Mesothelial cell of epicardium (in vitro differentiated cells): ENCODE measurements around the gene TBC1D21. TPM values are rescaled to one million over a fixed set of nuclear protein-coding genes. Genes with fewer than 3 reads are reported as not detected.

Experiments used
- DNase-seq, 2 experiments: peaks; one replicate each; pipeline ENCODE4 v3.0.0; 2021; ENCODE audit warnings: low spot score in 2 of 2; ENCODE audit not compliant: unreplicated experiment in 2 of 2
- H3K27ac Mint-ChIP-seq: 2 replicates; pipeline ENCODE4 v1.8.0; 2021; ENCODE audit warnings: mixed read lengths
- H3K27me3 Mint-ChIP-seq: 2 replicates; pipeline ENCODE4 v1.8.0; 2021; ENCODE audit warnings: low read depth, mixed read lengths
- H3K36me3 Mint-ChIP-seq: 2 replicates; pipeline ENCODE4 v1.8.0; 2021; ENCODE audit warnings: mixed read lengths
- H3K4me1 Mint-ChIP-seq: 2 replicates; pipeline ENCODE4 v1.8.0; 2021; ENCODE audit warnings: mixed read lengths
- H3K4me3 Mint-ChIP-seq: 2 replicates; pipeline ENCODE4 v1.8.0; 2021; ENCODE audit warnings: mild to moderate bottlenecking, moderate library complexity, mixed read lengths
- H3K9me3 Mint-ChIP-seq: 2 replicates; pipeline ENCODE4 v1.8.0; 2021; ENCODE audit warnings: mixed read lengths
- total RNA-seq: library from RNA; stranded (reverse); gene quantifications from 3 replicates; pipeline ENCODE4 v1.2.1, GENCODE V29; 2021
- TF ChIP-seq, protein P1 (sequence below): fragments of 200-600 bp; sonication (generic); IDR thresholded peaks from one replicate; pipeline ENCODE4 v1.5.0; 2021; ENCODE audit warnings: antibody characterized with exemption; ENCODE audit not compliant: unreplicated experiment

Gene TBC1D21
- total RNA-seq, 1 donor from 2014 or later, result not detected

DNA sequence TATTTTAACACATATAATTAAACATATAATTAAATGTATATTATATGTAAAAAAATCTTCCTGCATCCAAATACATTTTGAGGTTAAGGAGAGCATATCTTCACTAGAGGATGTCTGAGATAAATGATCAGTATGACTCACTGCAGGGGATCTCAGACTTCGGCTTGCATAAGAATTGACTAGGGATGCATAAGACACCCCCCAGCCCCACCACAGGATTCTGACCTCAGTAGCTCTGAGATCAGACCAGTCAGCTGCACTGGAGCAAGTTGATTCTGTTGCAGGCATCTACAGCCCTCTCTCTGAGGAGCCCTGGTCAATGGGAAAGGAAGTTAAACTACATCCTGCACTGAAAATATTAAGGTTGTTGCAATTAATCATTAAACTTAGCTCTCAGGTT is 29.0 kb upstream of the TBC1D21 start:
- DNase-seq, result no peak
- H3K4me1 Mint-ChIP-seq, result no peaks in the 10 kb centered on the region
- TF ChIP-seq, protein P1, sequence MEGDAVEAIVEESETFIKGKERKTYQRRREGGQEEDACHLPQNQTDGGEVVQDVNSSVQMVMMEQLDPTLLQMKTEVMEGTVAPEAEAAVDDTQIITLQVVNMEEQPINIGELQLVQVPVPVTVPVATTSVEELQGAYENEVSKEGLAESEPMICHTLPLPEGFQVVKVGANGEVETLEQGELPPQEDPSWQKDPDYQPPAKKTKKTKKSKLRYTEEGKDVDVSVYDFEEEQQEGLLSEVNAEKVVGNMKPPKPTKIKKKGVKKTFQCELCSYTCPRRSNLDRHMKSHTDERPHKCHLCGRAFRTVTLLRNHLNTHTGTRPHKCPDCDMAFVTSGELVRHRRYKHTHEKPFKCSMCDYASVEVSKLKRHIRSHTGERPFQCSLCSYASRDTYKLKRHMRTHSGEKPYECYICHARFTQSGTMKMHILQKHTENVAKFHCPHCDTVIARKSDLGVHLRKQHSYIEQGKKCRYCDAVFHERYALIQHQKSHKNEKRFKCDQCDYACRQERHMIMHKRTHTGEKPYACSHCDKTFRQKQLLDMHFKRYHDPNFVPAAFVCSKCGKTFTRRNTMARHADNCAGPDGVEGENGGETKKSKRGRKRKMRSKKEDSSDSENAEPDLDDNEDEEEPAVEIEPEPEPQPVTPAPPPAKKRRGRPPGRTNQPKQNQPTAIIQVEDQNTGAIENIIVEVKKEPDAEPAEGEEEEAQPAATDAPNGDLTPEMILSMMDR, result no peak
- no peaks in the 10 kb centered on the region for H3K36me3 Mint-ChIP-seq
- no peak overlapping the region for H3K4me3 Mint-ChIP-seq
- no peaks in the 10 kb centered on the region for H3K9me3 Mint-ChIP-seq
- H3K27me3 Mint-ChIP-seq, result peaks cover 52% of the 10 kb centered on the region
- no peak overlapping the region for H3K27ac Mint-ChIP-seq

DNA sequence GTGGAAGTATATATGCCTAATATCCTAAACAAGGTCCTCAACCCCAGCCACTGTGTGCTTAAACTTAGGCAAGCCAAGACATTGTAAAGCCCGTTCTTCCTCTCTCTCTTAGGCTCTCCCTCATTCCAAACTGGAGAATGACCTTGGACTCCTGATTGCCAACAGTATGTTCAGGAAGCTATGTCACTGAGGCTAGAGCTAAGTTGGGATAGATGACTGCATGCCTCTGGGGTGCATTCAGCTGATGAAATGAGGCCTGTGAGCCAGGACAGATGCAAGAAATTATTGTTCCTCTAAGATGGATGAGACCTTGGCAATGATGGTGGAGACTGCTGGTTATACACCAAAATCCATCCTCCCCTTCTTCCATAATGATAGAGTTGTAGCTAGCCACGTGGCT is 27.9 kb upstream of the TBC1D21 start:
- TF ChIP-seq, protein P1, result no peak
- Mint-ChIP-seq H3K4me3 (no peak overlapping the region), H3K36me3 (no peaks in the 10 kb centered on the region), H3K27ac (no peak overlapping the region), H3K4me1 (no peaks in the 10 kb centered on the region), H3K9me3 (no peaks in the 10 kb centered on the region), H3K27me3 (peaks cover 52% of the 10 kb centered on the region)
- no peak for DNase-seq

DNA sequence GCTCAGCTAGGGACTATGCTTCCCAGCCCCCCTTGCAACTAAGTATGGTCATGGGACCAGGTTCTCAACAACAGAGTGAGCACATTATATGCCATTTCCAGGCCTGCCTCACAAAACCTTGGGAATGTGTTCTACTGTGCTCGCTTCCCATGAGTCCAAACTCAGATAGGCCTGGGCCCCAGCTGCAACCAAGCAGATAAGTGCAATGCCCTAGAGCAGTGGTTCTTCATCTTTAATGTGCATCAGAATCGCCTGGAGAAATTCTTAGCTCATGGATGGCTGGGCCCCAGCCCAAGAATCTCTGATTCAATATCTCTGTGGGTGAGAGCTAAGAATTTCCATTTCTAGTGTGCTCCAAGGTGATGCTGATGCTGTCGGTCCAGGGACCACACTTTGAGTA is 27.5 kb upstream of the TBC1D21 start:
- no peaks in the 10 kb centered on the region for H3K36me3 Mint-ChIP-seq
- TF ChIP-seq, protein P1, result no peak
- H3K27ac Mint-ChIP-seq, result no peak overlapping the region
- no peak for DNase-seq
- peaks cover 48% of the 10 kb centered on the region for H3K27me3 Mint-ChIP-seq
- H3K4me3 Mint-ChIP-seq, result no peak overlapping the region
- H3K4me1 Mint-ChIP-seq, result no peaks in the 10 kb centered on the region
- no peaks in the 10 kb centered on the region for H3K9me3 Mint-ChIP-seq

DNA sequence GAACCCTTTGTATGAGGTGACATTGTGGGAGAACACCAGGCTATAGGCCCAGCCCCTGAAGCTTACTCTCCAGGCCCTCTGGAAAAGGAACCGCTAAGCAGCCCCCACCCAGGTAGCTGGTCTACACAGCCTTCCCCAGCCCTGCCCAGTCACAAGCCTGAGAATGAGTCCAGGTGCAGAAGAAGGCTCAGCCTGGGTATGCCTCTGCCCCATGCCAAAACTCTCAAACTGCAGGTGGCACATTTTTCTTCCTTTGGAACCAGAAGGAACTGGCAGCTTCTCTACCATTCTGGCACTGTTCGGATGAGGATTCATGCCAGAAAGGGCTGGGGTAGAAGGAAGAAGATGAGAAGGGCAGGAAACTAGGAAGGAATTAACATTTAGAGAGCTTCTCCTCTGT is 23.7 kb upstream of the TBC1D21 start:
- no peak for DNase-seq
- H3K4me1 Mint-ChIP-seq, result no peaks in the 10 kb centered on the region
- peaks cover 54% of the 10 kb centered on the region for H3K27me3 Mint-ChIP-seq
- no peaks in the 10 kb centered on the region for H3K36me3 Mint-ChIP-seq
- TF ChIP-seq, protein P1, result no peak
- H3K27ac Mint-ChIP-seq, result no peak overlapping the region
- H3K4me3 Mint-ChIP-seq, result no peak overlapping the region
- no peaks in the 10 kb centered on the region for H3K9me3 Mint-ChIP-seq

DNA sequence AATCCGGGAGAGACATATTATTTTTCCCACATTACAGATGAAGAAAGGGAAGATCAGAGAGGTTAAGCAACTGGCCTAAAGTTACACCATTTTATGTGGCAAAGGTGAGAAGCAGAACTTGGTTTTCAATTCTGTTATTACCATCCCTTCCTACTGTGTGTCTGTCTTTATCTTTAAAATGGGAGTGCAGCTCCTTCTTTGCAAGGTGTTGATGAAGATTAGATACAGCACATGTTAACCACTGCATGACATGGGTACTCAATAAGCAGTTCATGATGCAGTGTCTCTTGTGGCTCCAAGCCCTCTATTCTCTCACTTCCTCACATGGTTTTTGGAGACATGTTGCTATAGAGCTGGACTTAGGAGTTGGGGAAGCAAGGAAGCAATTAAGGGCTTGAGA is 23.1 kb upstream of the TBC1D21 start:
- no peaks in the 10 kb centered on the region for H3K9me3 Mint-ChIP-seq
- TF ChIP-seq, protein P1, result no peak
- H3K4me3 Mint-ChIP-seq, result no peak overlapping the region
- H3K27ac Mint-ChIP-seq, result no peak overlapping the region
- no peaks in the 10 kb centered on the region for H3K4me1 Mint-ChIP-seq
- peaks cover 59% of the 10 kb centered on the region for H3K27me3 Mint-ChIP-seq
- DNase-seq, result no peak
- H3K36me3 Mint-ChIP-seq, result no peaks in the 10 kb centered on the region

DNA sequence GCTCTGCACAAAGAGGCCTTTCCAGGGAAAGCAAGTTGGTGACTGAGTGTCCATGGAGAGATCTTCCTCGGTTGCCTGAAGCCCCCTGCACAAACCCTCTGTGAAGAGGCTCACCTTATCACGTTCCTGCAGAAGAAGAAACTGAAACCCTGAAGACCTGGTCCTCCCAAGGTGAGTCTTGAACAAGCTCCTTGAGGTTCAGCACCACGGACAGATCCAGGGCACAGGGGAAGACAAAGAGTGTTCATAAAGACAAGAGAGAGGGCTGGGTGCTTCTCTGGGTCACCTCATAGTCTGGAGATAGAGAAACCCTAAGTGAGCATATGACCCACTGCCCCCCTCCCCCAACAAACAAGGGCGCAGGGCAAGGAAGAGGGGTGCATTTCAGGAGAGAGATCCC is 21.7 kb upstream of the TBC1D21 start:
- Mint-ChIP-seq H3K27me3 (peaks cover 61% of the 10 kb centered on the region), H3K4me3 (no peak overlapping the region)
- peak; percentile 59 to 76 for DNase-seq

More for the DNA sequence above, 21.7 kb upstream of the TBC1D21 start:
- H3K36me3 Mint-ChIP-seq, result no peaks in the 10 kb centered on the region
- H3K4me1 Mint-ChIP-seq, result no peaks in the 10 kb centered on the region
- no peak overlapping the region for H3K27ac Mint-ChIP-seq
- TF ChIP-seq, protein P1, result no peak
- H3K9me3 Mint-ChIP-seq, result no peaks in the 10 kb centered on the region
